ENCODE measurements around the gene SELENOH. TPM values are rescaled to one million over a fixed set of nuclear protein-coding genes. Genes with fewer than 3 reads are reported as not detected.

The SELENOH gene
- total RNA-seq, 1 experiment from 2014 or later, result 192 TPM

- intact Hi-C loops (cut with micrococcal nuclease; ENCODE audit: unreplicated experiment), result loop anchor here (2.0 kb wide), 1 partner anchor 16 kb away; no protein-coding TSS in a partner anchor
- CTCF ChIA-PET, result interaction anchor here (1.7 to 3.2 kb wide), 2 partner anchors 38 to 39 kb away, joined by 9 to 30 read pairs; no protein-coding TSS in a partner anchor
- Histone ChIP-seq H3K36me3 (ENCODE audit: insufficient read depth, low read length, poor library complexity, severe bottlenecking) (no peaks in the 10 kb centered on the region), H3K4me3 (ENCODE audit: low read depth, low read length, poor library complexity, severe bottlenecking) (peak overlapping the region; percentile 84), H3K9me3 (ENCODE audit: low read depth, low read length, poor library complexity, severe bottlenecking) (no peaks in the 10 kb centered on the region), H3K27me3 (replicated peaks; ENCODE audit: insufficient read depth, low read depth, low read length, poor library complexity) (no peaks in the 10 kb centered on the region), H3K4me1 (ENCODE audit: insufficient read depth, low read length, poor library complexity, severe bottlenecking) (peaks cover 20% of the 10 kb centered on the region), H3K27ac (ENCODE audit: low read depth, low read length, poor library complexity, severe bottlenecking) (peak overlapping the region; percentile 98)
- BruUV-seq (replicated peaks), result TSS peak; percentile 86
- DNase-seq (ENCODE audit: low spot score), result peak; percentile 25
- POLR2A ChIA-PET (ENCODE audit: low non-redundant PET), result no interaction called here
- no peak for TF ChIP-seq EZH2 (IDR thresholded peaks at IDR 0.05; ENCODE audit: borderline replicate concordance, low read depth, low read length, poor library complexity, severe bottlenecking)
- no peak for TF ChIP-seq CTCF (conservative IDR thresholded peaks at IDR 0.05; ENCODE audit: low read depth, low read length)
Measured at GRCh38 chr11:57762235-57762861, 21.1 kb downstream of the SELENOH start.

- ChIA-PET POLR2A (ENCODE audit: low non-redundant PET) (no interaction called here), CTCF (interaction anchor here (1.7 kb wide), 1 partner anchor 37 kb away, joined by 9 read pairs; no protein-coding TSS in a partner anchor)
- H3K9me3 ChIP-seq (ENCODE audit: low read depth, low read length, poor library complexity, severe bottlenecking), result no peaks in the 10 kb centered on the region
- peak; percentile 64 for DNase-seq (ENCODE audit: low spot score)
- BruUV-seq (replicated peaks), result no TSS peak
- H3K4me1 ChIP-seq (ENCODE audit: insufficient read depth, low read length, poor library complexity, severe bottlenecking), result peaks cover 20% of the 10 kb centered on the region
- H3K27ac ChIP-seq (ENCODE audit: low read depth, low read length, poor library complexity, severe bottlenecking), result peak overlapping the region; percentile 98
- H3K4me3 ChIP-seq (ENCODE audit: low read depth, low read length, poor library complexity, severe bottlenecking), result peak overlapping the region; percentile 84
- intact Hi-C loops (cut with micrococcal nuclease; ENCODE audit: unreplicated experiment), result loop anchor here (2.0 kb wide), 1 partner anchor 15 kb away; no protein-coding TSS in a partner anchor
- TF ChIP-seq EZH2 (IDR thresholded peaks at IDR 0.05; ENCODE audit: borderline replicate concordance, low read depth, low read length, poor library complexity, severe bottlenecking) (no peak), CTCF (conservative IDR thresholded peaks at IDR 0.05; ENCODE audit: low read depth, low read length) (peak; percentile 46; the same call in 1 of the 2 replicates)
- no peaks in the 10 kb centered on the region for H3K36me3 ChIP-seq (ENCODE audit: insufficient read depth, low read length, poor library complexity, severe bottlenecking)
- no peaks in the 10 kb centered on the region for H3K27me3 ChIP-seq (replicated peaks; ENCODE audit: insufficient read depth, low read depth, low read length, poor library complexity)
Measured at GRCh38 chr11:57763568-57763967, 22.3 kb downstream of the SELENOH start.

GRCh38 chr11:57764021-57764420 lies 22.7 kb downstream of the SELENOH start:
- TF ChIP-seq CTCF (conservative IDR thresholded peaks at IDR 0.05; ENCODE audit: low read depth, low read length) (no peak), EZH2 (IDR thresholded peaks at IDR 0.05; ENCODE audit: borderline replicate concordance, low read depth, low read length, poor library complexity, severe bottlenecking) (no peak)
- Histone ChIP-seq H3K27me3 (replicated peaks; ENCODE audit: insufficient read depth, low read depth, low read length, poor library complexity) (no peaks in the 10 kb centered on the region), H3K36me3 (ENCODE audit: insufficient read depth, low read length, poor library complexity, severe bottlenecking) (no peaks in the 10 kb centered on the region), H3K27ac (ENCODE audit: low read depth, low read length, poor library complexity, severe bottlenecking) (peak overlapping the region; percentile 98), H3K9me3 (ENCODE audit: low read depth, low read length, poor library complexity, severe bottlenecking) (no peaks in the 10 kb centered on the region), H3K4me3 (ENCODE audit: low read depth, low read length, poor library complexity, severe bottlenecking) (peak overlapping the region; percentile 84), H3K4me1 (ENCODE audit: insufficient read depth, low read length, poor library complexity, severe bottlenecking) (peaks cover 20% of the 10 kb centered on the region)
- intact Hi-C loops (cut with micrococcal nuclease; ENCODE audit: unreplicated experiment), result no loop called here
- ChIA-PET POLR2A (ENCODE audit: low non-redundant PET) (interaction anchor here (1.0 kb wide), 1 partner anchor 847 kb away, joined by 3 read pairs; no protein-coding TSS in a partner anchor), CTCF (interaction anchor here (1.7 kb wide), 1 partner anchor 36 kb away, joined by 9 read pairs; no protein-coding TSS in a partner anchor)
- no TSS peak for BruUV-seq (replicated peaks)
- DNase-seq (ENCODE audit: low spot score), result no peak
